Measurements from ENCODE around the gene DGKI. TPM values are rescaled to one million over a fixed set of nuclear protein-coding genes. Genes with fewer than 3 reads are reported as not detected.

The DGKI gene
- total and polyA plus RNA-seq, 2 experiments from 2014 or later, result 0.16 to 1.0 TPM

DNA sequence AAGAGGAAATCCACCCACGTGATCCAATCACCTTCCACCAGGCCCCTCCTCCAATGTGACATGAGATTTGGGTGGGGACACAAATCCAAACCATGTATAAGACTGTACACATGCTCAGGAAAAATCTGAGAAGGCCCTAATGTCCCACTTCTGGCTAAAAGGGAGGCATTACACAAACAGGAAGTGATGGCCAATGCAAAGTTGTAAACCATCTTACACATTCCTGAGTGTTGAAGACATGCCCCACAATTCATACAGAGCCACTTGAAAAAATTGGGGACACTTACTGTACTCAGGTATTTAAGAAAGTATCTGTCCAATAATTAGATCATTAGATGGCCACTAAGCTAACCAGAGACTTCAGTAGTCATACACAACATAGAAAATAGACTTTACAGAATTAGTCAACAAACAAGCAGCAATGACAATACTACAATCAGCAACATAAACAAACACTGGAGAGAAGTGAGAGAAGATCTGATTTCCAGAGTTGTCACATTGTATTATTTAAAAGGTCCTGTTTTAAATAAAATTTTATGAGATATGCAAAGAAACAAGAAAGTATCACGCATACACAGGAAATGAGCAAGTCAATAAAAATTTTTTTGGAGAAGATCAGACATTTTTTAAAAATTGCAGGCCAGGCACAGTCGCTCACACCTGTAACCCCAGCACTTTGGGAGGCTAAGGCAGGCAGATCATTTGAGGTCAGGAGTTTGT is 143.3 kb downstream of the DGKI start:
- no peaks in the 10 kb centered on the region for H3K27me3 Mint-ChIP-seq (ENCODE audit: insufficient read depth, low read depth, poor library complexity)
- H3K27ac ChIP-seq (ENCODE audit: low read depth), result no peak overlapping the region
- peaks cover 19% of the 10 kb centered on the region; the same call in 2 of the 3 replicates for H3K9me3 Mint-ChIP-seq

More for the DNA sequence above, 143.3 kb downstream of the DGKI start:
- no peaks in the 10 kb centered on the region for H4K20me1 ChIP-seq (replicated peaks; ENCODE audit: insufficient read depth)
- no peaks in the 10 kb centered on the region for H3F3A ChIP-seq (replicated peaks; ENCODE audit: low read depth)
- TF ChIP-seq EZH2 (IDR thresholded peaks at IDR 0.05; ENCODE audit: low read depth, unreplicated experiment), result no peak
- TF ChIP-seq, protein P1, sequence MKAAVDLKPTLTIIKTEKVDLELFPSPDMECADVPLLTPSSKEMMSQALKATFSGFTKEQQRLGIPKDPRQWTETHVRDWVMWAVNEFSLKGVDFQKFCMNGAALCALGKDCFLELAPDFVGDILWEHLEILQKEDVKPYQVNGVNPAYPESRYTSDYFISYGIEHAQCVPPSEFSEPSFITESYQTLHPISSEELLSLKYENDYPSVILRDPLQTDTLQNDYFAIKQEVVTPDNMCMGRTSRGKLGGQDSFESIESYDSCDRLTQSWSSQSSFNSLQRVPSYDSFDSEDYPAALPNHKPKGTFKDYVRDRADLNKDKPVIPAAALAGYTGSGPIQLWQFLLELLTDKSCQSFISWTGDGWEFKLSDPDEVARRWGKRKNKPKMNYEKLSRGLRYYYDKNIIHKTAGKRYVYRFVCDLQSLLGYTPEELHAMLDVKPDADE (IDR thresholded peaks at IDR 0.05), result no peak
- TF ChIP-seq, protein P2, sequence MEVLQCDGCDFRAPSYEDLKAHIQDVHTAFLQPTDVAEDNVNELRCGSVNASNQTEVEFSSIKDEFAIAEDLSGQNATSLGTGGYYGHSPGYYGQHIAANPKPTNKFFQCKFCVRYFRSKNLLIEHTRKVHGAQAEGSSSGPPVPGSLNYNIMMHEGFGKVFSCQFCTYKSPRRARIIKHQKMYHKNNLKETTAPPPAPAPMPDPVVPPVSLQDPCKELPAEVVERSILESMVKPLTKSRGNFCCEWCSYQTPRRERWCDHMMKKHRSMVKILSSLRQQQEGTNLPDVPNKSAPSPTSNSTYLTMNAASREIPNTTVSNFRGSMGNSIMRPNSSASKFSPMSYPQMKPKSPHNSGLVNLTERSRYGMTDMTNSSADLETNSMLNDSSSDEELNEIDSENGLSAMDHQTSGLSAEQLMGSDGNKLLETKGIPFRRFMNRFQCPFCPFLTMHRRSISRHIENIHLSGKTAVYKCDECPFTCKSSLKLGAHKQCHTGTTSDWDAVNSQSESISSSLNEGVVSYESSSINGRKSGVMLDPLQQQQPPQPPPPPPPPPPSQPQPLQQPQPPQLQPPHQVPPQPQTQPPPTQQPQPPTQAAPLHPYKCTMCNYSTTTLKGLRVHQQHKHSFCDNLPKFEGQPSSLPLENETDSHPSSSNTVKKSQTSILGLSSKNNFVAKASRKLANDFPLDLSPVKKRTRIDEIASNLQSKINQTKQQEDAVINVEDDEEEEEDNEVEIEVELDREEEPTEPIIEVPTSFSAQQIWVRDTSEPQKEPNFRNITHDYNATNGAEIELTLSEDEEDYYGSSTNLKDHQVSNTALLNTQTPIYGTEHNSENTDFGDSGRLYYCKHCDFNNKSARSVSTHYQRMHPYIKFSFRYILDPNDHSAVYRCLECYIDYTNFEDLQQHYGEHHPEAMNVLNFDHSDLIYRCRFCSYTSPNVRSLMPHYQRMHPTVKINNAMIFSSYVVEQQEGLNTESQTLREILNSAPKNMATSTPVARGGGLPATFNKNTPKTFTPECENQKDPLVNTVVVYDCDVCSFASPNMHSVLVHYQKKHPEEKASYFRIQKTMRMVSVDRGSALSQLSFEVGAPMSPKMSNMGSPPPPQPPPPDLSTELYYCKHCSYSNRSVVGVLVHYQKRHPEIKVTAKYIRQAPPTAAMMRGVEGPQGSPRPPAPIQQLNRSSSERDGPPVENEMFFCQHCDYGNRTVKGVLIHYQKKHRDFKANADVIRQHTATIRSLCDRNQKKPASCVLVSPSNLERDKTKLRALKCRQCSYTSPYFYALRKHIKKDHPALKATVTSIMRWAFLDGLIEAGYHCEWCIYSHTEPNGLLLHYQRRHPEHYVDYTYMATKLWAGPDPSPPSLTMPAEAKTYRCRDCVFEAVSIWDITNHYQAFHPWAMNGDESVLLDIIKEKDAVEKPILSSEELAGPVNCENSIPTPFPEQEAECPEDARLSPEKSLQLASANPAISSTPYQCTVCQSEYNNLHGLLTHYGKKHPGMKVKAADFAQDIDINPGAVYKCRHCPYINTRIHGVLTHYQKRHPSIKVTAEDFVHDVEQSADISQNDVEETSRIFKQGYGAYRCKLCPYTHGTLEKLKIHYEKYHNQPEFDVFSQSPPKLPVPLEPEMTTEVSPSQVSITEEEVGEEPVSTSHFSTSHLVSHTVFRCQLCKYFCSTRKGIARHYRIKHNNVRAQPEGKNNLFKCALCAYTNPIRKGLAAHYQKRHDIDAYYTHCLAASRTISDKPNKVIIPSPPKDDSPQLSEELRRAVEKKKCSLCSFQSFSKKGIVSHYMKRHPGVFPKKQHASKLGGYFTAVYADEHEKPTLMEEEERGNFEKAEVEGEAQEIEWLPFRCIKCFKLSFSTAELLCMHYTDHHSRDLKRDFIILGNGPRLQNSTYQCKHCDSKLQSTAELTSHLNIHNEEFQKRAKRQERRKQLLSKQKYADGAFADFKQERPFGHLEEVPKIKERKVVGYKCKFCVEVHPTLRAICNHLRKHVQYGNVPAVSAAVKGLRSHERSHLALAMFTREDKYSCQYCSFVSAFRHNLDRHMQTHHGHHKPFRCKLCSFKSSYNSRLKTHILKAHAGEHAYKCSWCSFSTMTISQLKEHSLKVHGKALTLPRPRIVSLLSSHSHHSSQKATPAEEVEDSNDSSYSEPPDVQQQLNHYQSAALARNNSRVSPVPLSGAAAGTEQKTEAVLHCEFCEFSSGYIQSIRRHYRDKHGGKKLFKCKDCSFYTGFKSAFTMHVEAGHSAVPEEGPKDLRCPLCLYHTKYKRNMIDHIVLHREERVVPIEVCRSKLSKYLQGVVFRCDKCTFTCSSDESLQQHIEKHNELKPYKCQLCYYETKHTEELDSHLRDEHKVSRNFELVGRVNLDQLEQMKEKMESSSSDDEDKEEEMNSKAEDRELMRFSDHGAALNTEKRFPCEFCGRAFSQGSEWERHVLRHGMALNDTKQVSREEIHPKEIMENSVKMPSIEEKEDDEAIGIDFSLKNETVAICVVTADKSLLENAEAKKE (CRISPR knock-in tag; IDR thresholded peaks at IDR 0.05), result no peak
- TF ChIP-seq CREB1 (CRISPR knock-in tag; IDR thresholded peaks at IDR 0.05; ENCODE audit: low read depth), result no peak
- TF ChIP-seq, protein P3, sequence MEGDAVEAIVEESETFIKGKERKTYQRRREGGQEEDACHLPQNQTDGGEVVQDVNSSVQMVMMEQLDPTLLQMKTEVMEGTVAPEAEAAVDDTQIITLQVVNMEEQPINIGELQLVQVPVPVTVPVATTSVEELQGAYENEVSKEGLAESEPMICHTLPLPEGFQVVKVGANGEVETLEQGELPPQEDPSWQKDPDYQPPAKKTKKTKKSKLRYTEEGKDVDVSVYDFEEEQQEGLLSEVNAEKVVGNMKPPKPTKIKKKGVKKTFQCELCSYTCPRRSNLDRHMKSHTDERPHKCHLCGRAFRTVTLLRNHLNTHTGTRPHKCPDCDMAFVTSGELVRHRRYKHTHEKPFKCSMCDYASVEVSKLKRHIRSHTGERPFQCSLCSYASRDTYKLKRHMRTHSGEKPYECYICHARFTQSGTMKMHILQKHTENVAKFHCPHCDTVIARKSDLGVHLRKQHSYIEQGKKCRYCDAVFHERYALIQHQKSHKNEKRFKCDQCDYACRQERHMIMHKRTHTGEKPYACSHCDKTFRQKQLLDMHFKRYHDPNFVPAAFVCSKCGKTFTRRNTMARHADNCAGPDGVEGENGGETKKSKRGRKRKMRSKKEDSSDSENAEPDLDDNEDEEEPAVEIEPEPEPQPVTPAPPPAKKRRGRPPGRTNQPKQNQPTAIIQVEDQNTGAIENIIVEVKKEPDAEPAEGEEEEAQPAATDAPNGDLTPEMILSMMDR (conservative IDR thresholded peaks at IDR 0.05; ENCODE audit: low read depth in 2 of 2), result no peak
- no peak for TF ChIP-seq JUNB (IDR thresholded peaks at IDR 0.05; ENCODE audit: unreplicated experiment)
- no peak for TF ChIP-seq POLR2AphosphoS5 (IDR thresholded peaks at IDR 0.05; ENCODE audit: low read depth)
- no peak for TF ChIP-seq EZH2phosphoT487 (IDR thresholded peaks at IDR 0.05; ENCODE audit: unreplicated experiment)
- no peak for TF ChIP-seq STAT1 (IDR thresholded peaks at IDR 0.05; ENCODE audit: unreplicated experiment)
- TF ChIP-seq NANOG (IDR thresholded peaks at IDR 0.05; ENCODE audit: borderline replicate concordance), result no peak
- TF ChIP-seq ZNF114 (CRISPR knock-in tag; IDR thresholded peaks at IDR 0.05), result no peak
- TF ChIP-seq ZNF331 (CRISPR knock-in tag; IDR thresholded peaks at IDR 0.05; ENCODE audit: low read depth), result no peak
- TF ChIP-seq, protein P4, sequence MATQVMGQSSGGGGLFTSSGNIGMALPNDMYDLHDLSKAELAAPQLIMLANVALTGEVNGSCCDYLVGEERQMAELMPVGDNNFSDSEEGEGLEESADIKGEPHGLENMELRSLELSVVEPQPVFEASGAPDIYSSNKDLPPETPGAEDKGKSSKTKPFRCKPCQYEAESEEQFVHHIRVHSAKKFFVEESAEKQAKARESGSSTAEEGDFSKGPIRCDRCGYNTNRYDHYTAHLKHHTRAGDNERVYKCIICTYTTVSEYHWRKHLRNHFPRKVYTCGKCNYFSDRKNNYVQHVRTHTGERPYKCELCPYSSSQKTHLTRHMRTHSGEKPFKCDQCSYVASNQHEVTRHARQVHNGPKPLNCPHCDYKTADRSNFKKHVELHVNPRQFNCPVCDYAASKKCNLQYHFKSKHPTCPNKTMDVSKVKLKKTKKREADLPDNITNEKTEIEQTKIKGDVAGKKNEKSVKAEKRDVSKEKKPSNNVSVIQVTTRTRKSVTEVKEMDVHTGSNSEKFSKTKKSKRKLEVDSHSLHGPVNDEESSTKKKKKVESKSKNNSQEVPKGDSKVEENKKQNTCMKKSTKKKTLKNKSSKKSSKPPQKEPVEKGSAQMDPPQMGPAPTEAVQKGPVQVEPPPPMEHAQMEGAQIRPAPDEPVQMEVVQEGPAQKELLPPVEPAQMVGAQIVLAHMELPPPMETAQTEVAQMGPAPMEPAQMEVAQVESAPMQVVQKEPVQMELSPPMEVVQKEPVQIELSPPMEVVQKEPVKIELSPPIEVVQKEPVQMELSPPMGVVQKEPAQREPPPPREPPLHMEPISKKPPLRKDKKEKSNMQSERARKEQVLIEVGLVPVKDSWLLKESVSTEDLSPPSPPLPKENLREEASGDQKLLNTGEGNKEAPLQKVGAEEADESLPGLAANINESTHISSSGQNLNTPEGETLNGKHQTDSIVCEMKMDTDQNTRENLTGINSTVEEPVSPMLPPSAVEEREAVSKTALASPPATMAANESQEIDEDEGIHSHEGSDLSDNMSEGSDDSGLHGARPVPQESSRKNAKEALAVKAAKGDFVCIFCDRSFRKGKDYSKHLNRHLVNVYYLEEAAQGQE (IDR thresholded peaks at IDR 0.05; ENCODE audit: unreplicated experiment), result no peak
- H3K4me3 ChIP-seq, result no peak overlapping the region
- no peak overlapping the region for H3K27ac Mint-ChIP-seq
- no peaks in the 10 kb centered on the region for H3K36me3 ChIP-seq (ENCODE audit: insufficient read depth)
- peaks cover 18% of the 10 kb centered on the region for H3K36me3 Mint-ChIP-seq (ENCODE audit: low read depth)
- no peak for DNase-seq (ENCODE audit: low spot score)
- no peaks in the 10 kb centered on the region for H3K79me2 ChIP-seq (replicated peaks; ENCODE audit: insufficient read depth)
- no peak overlapping the region for H3K4me2 ChIP-seq
- no peaks in the 10 kb centered on the region; the same call in 1 of the 2 replicates for H3K9me2 ChIP-seq (ENCODE audit: insufficient read depth)
- H2AFZ ChIP-seq, result no peak overlapping the region
- H3K27me3 ChIP-seq (ENCODE audit: insufficient read depth), result no peaks in the 10 kb centered on the region
- no peaks in the 10 kb centered on the region for H3K4me1 Mint-ChIP-seq
- no peaks in the 10 kb centered on the region for H3K4me1 ChIP-seq (ENCODE audit: insufficient read depth)
- no peak overlapping the region for H3K4me3 Mint-ChIP-seq
- ATAC-seq, result no peak

Measured in GM23338 (cell line).